Measurements from ENCODE around the gene EXD1. TPM values are rescaled to one million over a fixed set of nuclear protein-coding genes. Genes with fewer than 3 reads are reported as not detected.

EXD1 gene
- polyA plus RNA-seq, 1 donor from 2014 or later, result not detected

- H3K27me3 ChIP-seq (ENCODE audit: insufficient read depth, low read depth, low read length), result no peaks in the 10 kb centered on the region
- H3K4me3 ChIP-seq (ENCODE audit: low read length), result no peak overlapping the region
- no peaks in the 10 kb centered on the region for H3K9me2 ChIP-seq (ENCODE audit: insufficient read depth, low read length)
- H3K4me2 ChIP-seq (ENCODE audit: low read length), result no peak overlapping the region
- no peak overlapping the region for H3K27ac ChIP-seq (ENCODE audit: low read length)
- H3K9ac ChIP-seq (ENCODE audit: low read length), result no peak overlapping the region
- no peaks in the 10 kb centered on the region for H4K20me1 ChIP-seq (ENCODE audit: insufficient read depth)
- H3K9me3 ChIP-seq (ENCODE audit: low read length), result no peaks in the 10 kb centered on the region
- no peaks in the 10 kb centered on the region for H3F3A ChIP-seq (ENCODE audit: insufficient read depth, low read length, poor library complexity, severe bottlenecking)
- H3K36me3 ChIP-seq (ENCODE audit: insufficient read depth, low read length), result no peaks in the 10 kb centered on the region
- H3K79me2 ChIP-seq (replicated peaks; ENCODE audit: insufficient read depth, low read length), result no peaks in the 10 kb centered on the region
- TF ChIP-seq TAF1 (IDR thresholded peaks at IDR 0.05; ENCODE audit: low read depth) (no peak), POLR2AphosphoS5 (IDR thresholded peaks at IDR 0.05) (no peak), SMC3 (conservative IDR thresholded peaks at IDR 0.05; ENCODE audit: poor library complexity) (no peak), REST (IDR thresholded peaks at IDR 0.05; ENCODE audit: borderline replicate concordance) (no peak), MXI1 (conservative IDR thresholded peaks at IDR 0.05; ENCODE audit: poor library complexity, severe bottlenecking) (no peak), CTCF (IDR thresholded peaks at IDR 0.05; ENCODE audit: poor library complexity, severe bottlenecking) (no peak), EZH2 (IDR thresholded peaks at IDR 0.05; ENCODE audit: borderline replicate concordance, insufficient read depth, low read length, poor library complexity, severe bottlenecking) (no peak), EP300 (conservative IDR thresholded peaks at IDR 0.05; ENCODE audit: poor library complexity, severe bottlenecking) (no peak), RAD21 (conservative IDR thresholded peaks at IDR 0.05) (no peak)
- no peak overlapping the region for H2AFZ ChIP-seq (ENCODE audit: low read depth, low read length)
Measured at GRCh38 chr15:41205315-41205714, 25.2 kb downstream of the EXD1 start.

DNA sequence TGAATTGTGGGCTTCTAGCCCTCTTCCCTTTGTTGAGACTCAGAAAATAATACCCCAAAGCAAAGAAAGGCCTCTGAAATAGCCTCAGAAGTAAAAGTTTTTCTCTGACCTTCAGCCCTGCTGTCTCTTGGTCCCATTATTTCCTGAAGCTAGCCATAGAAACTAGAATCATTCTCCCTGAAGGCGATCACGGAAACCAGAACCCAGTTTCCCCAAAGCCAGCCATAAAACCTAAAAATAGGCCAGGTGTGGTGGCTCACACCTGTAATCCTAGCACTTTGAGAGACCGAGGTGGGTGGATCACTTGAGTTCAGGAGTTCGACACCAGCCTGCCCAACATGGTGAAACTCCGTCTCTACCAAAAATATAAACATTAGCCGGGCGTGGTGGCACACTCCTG lies 27.2 kb downstream of the EXD1 start:
- no peaks in the 10 kb centered on the region for H3K27me3 ChIP-seq (ENCODE audit: insufficient read depth, low read depth, low read length)
- no peak overlapping the region for H3K4me3 ChIP-seq (ENCODE audit: low read length)
- no peak for TF ChIP-seq RAD21 (conservative IDR thresholded peaks at IDR 0.05)
- TF ChIP-seq CTCF (IDR thresholded peaks at IDR 0.05; ENCODE audit: poor library complexity, severe bottlenecking), result no peak
- no peak for TF ChIP-seq MXI1 (conservative IDR thresholded peaks at IDR 0.05; ENCODE audit: poor library complexity, severe bottlenecking)
- H3K4me2 ChIP-seq (ENCODE audit: low read length), result no peak overlapping the region
- H4K20me1 ChIP-seq (ENCODE audit: insufficient read depth), result no peaks in the 10 kb centered on the region
- H3K9ac ChIP-seq (ENCODE audit: low read length), result no peak overlapping the region
- no peaks in the 10 kb centered on the region for H3K9me2 ChIP-seq (ENCODE audit: insufficient read depth, low read length)
- H3K9me3 ChIP-seq (ENCODE audit: low read length), result no peaks in the 10 kb centered on the region
- H3K27ac ChIP-seq (ENCODE audit: low read length), result no peak overlapping the region
- no peaks in the 10 kb centered on the region for H3F3A ChIP-seq (ENCODE audit: insufficient read depth, low read length, poor library complexity, severe bottlenecking)
- no peaks in the 10 kb centered on the region for H3K79me2 ChIP-seq (replicated peaks; ENCODE audit: insufficient read depth, low read length)
- no peaks in the 10 kb centered on the region for H3K36me3 ChIP-seq (ENCODE audit: insufficient read depth, low read length)
- no peak overlapping the region for H2AFZ ChIP-seq (ENCODE audit: low read depth, low read length)
